Activated CD8-positive, alpha-beta memory T cell treated with anti-CD3 and anti-CD28 coated beads, Interleukin-2, amount 50 U/mL, for 24 hours (primary cell): ENCODE results near the gene CAMK1D.

ENCODE experiments used
- DNase-seq: peaks from one replicate; pipeline ENCODE4 v3.0.0-alpha.2; 2020; ENCODE audit errors: extremely low read depth

The CAMK1D gene

DNA sequence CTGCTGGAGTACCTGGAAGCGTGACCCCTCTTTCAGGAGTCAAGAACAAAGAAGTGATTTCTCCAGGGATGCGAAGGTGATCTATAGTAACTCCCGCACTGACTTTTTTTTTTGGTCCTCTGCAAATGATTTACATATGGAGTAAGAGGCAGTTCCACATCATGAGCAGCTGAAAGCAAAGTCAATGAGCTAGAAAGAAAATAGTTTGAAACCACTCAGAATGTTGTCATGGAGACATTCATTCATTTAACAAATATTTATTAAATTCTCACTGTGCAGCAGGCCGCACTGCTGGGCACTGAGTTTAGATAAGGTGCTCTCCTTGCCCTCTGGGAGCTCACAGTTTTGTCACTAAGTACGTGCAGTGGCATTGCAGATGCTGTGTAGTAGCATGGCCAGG is 206.7 kb downstream of the CAMK1D start:
- DNase-seq = no peak

DNA sequence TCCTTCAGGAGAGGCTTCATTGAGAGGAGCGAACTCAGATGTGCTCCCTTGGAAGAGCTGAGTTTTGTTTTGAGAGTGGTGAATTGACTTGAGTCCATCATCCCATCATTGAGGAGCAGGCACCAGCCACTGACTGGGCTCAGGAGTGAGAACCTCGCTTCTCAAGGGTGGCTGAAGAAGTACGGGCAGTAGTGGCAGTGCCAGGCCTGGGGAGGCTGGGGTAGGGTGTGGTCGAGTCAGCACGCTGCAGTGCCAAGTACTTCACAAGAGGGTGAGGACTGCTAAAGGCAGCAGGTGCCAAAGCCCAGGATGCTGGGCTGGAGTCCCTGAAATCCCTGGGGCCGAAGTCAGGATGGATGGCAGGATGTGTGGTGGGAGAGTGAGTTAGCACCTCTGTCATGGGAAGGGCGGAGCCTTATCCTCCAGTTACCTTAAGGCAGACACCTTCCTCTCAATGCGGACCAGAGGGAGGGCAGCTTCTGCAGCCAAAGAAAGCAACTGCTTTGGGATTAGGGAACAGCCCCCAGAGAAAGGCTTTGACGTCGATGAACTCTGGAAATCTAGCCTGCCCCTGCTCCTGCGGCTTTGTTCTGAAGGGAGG is 210.3 kb downstream of the CAMK1D start:
- no peak for DNase-seq

DNA sequence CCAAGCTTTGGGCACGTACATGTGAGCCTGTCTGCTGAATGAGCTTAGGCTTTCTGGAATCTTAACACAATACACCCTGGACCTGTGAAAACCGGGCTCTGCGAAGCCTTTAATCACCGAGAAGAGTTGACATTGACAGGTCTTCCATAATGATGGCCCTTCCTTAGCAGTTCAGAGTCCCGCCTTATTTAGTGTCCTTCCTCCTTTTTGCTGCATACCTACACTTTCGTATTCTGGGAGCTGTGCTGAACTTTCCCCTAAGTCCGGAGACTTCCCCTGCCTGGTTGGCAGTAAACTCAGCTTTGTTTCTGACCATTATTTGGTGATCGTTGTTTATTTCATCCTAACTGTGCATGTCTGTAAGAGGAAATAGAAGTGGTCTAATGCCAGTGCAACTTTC is 212.0 kb downstream of the CAMK1D start:
- no peak for DNase-seq

DNA sequence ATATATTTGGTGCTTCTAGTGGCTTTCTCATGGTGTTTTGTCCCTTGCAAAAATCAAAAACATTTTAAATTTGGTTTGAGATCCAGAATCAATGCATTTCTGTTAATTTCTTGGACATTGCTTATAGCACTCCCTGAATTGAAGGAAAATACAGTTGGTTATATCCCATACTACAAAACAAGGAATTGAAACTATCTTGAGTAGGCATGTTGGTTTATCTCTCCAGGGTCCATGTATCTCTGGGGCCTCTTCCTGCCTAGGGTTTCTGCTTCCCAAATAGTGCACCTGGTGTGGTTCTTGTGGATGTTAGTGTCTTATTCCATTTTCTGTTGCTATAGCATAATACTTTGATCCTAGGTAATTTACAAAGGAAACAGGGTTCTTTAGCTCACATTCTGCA is 212.4 kb downstream of the CAMK1D start:
- no peak for DNase-seq

- DNase-seq = no peak
Measured at GRCh38 chr10:12563489-12563888, 214.1 kb downstream of the CAMK1D start.

DNA sequence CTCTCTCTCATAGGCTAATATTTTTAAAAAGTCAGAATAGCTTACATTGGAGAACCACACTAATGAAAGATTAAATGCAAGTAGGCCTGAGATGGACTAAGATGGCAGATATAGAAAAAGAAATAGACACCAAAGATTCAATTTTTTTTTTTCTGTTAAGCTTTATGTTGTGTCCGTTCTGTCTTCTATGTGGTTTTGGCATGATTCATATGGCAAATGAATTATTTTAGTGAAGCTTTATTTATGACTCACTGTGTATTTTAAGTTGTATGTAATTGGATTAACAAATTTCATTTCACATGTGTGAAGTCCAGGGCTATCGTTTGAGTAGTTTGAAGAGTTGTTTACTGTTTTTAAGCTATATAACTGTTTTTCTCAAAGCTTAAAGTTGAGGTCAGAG is 214.8 kb downstream of the CAMK1D start:
- no peak for DNase-seq

DNA sequence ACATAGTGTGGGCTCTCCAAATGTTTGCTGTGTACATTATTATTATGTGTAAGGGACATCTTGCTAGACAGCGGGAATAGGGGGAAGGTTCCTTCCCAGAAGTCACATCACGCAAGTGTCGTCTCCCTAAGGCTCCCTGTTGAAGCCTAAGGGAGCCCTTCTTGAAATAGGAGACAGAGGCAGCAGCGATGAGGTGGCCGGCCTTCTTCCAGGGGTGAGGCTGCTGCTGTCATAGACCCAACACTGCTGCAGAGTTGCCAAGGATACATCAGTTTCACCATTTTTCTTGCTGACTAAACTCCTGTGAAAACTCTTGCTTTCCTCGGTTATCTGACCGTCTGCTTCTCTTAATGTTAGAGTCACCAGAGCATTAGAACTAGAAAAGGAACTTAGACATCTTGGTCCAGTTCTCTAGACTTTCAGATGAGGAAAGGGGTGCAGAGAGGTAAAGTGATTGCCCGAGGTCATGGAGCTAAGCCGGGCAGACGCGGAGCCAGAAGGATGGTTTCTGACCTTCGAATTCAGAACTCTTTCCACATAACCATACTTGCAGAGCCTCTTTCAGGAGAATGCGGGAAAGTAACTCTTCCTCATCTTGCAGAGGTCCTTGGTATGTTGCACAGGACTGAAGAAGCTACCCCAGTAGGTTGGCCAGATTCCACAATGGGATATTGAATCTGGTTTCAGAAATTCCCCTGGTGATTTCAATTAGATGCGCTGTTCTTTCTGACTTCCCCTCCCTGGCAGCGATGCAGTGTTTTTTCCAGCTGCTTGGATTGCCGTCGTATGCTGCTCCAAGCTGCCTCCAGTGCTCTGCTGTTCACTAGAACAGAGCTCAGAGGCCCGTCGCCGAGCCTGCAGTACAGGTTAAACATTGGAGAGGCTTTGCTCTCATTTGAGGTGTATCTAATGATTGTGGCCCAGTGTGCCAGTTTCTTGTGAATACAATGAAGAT is 217.1 kb downstream of the CAMK1D start:
- no peak for DNase-seq

DNA sequence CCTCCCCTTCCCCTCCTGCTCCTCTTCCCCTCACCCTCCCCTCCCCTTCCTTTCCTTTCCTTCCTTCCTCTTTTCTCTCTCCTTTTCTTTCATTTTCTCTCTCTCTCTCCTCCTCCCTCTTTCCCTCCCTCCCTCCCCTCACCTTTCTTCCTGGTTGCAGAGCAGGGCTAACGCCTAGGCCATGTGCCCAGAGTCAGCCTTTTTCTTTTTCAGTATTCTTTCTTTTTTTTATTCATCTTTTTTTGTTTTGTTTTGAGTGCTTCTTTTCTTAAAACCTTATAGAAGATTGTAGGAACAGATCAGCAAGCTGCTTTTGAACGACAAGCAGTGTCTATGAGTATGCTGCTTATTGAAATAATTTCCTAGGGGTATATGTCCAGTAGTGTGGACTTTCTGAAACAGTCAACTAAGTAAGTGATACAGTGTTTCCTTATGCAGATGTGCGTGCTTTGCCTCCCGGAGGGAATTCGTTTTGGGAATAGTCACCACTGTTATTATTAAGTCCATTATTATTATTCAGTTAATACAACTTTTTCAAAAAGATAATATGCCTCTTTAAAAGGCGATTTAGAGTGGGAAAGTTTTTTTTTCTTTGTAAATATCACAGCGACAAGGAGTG is 219.2 kb downstream of the CAMK1D start:
- no peak for DNase-seq

- DNase-seq = no peak
Measured at GRCh38 chr10:12572281-12572680, 222.9 kb downstream of the CAMK1D start.

GRCh38 chr10:12577610-12578009 is 228.3 kb downstream of the CAMK1D start:
- no peak for DNase-seq

- no peak for DNase-seq
Measured at GRCh38 chr10:12579954-12580858, 230.9 kb downstream of the CAMK1D start.

DNA sequence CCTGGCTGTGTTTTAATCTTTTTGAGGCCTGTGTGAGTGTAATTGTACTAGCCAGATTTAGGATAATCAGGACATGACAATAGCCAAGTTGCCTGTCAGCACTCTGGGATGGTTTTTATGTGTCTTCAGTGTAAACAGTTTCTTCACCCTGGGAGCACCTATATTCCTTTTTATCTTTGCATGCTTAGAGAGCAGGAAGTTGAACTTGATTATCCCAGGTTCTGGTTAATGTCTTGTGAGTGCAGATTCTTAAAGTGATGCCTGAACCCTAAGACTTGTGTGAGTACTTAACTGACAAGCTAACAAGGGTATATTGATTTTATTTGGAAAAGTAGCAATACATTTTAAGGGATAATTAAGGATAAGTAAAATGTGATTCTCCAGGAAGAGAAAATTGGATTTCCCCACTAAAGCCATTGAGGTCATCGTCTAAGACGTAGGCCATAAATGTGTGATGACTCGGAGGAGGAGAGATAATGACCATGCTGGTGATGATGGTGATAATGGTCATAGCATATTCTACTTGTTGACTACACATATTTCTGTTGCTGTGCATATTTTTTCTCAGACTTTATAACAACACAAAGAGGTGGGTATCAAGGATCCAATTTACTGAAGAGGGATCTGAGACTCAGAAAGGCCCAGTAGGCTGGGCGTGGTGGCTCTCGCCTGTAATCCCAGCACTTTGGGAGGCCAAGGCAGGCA is 234.7 kb downstream of the CAMK1D start:
- no peak for DNase-seq

- no peak for DNase-seq
Measured at GRCh38 chr10:12586741-12587140, 237.4 kb downstream of the CAMK1D start.

DNA sequence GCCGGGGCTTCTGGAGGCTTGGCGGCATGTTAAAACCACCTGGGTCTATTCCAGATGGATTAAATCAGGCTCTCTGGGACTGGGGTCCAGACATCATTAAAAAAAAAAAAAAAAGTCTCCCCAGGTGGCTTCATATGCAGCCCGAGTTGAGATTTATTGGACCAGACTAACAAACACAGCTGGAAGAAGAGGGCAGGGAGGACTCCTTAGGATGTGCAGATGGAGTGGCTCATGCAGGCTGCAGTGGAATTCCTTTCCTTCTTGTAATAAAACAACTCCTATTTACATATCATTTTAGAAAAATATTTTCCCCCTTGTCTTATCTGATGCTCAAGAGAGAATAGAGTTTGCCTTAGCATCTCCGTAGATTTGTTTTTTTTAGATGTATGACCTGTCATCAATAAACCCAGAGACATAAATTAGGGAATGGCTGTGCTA is 238.1 kb downstream of the CAMK1D start:
- DNase-seq = no peak

GRCh38 chr10:12588091-12588860 is 238.9 kb downstream of the CAMK1D start:
- no peak for DNase-seq

GRCh38 chr10:12589291-12589690 is 239.9 kb downstream of the CAMK1D start:
- DNase-seq = no peak

- no peak for DNase-seq
Measured at GRCh38 chr10:12589791-12590190, 240.4 kb downstream of the CAMK1D start.

GRCh38 chr10:12590675-12591659 is 241.6 kb downstream of the CAMK1D start:
- no peak for DNase-seq

DNA sequence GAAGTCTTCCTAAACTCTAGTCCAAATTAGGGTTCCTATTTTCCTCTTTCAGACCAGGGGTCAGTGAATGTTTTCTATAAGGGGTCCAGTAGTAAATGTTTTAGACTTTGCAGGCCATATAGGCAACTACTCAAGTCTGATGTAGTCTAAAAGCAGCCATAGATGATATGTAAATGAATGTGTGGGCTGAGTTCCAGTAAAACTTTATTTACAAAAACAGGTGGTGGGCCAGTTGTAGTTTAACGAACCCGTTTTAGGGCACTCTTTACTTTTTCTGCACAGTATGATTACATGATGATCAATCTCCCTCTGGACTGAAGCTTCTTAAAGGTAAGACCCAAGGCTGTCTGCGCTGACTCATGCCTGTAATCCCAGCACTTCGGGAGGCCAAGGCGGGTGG is 243.6 kb downstream of the CAMK1D start:
- no peak for DNase-seq
